ENCODE measurements around the gene DNAAF1. TPM values are rescaled to one million over a fixed set of nuclear protein-coding genes. Genes with fewer than 3 reads are reported as not detected.

The DNAAF1 gene
- total RNA-seq, 1 donor from 2014 or later: under 0.01 TPM

- DNase-seq (ENCODE audit: low read depth in 2 of 2): no peak
Measured at GRCh38 chr16:84124257-84125073, 20.6 kb upstream of the DNAAF1 start.

GRCh38 chr16:84131117-84131516 is 14.0 kb upstream of the DNAAF1 start:
- DNase-seq (ENCODE audit: low read depth in 2 of 2): no peak

- DNase-seq (ENCODE audit: low read depth in 2 of 2): no peak
Measured at GRCh38 chr16:84132527-84133285, 12.4 kb upstream of the DNAAF1 start.

- no peak for DNase-seq (ENCODE audit: low read depth in 2 of 2)
Measured at GRCh38 chr16:84136331-84137125, 8.6 kb upstream of the DNAAF1 start.

GRCh38 chr16:84137287-84137686 is 7.8 kb upstream of the DNAAF1 start:
- DNase-seq (ENCODE audit: low read depth in 2 of 2): no peak

- DNase-seq (ENCODE audit: low read depth in 2 of 2): no peak
Measured at GRCh38 chr16:84137769-84138357, 7.2 kb upstream of the DNAAF1 start.

- DNase-seq (ENCODE audit: low read depth in 2 of 2): no peak
Measured at GRCh38 chr16:84138500-84138823, 6.6 kb upstream of the DNAAF1 start.

- DNase-seq (ENCODE audit: low read depth in 2 of 2): peak; percentile 37 to 74
Measured at GRCh38 chr16:84138824-84139627, 6.1 kb upstream of the DNAAF1 start.

GRCh38 chr16:84139628-84140258 is 5.4 kb upstream of the DNAAF1 start:
- DNase-seq (ENCODE audit: low read depth in 2 of 2): no peak

GRCh38 chr16:84141143-84141670 is 3.9 kb upstream of the DNAAF1 start:
- DNase-seq (ENCODE audit: low read depth in 2 of 2): peak in 1 of 2 donors; percentile 18

GRCh38 chr16:84143081-84143480 is 2.0 kb upstream of the DNAAF1 start:
- DNase-seq (ENCODE audit: low read depth in 2 of 2): no peak

- DNase-seq (ENCODE audit: low read depth in 2 of 2): peak; percentile 10 to 60
Measured at GRCh38 chr16:84143784-84144199, 1.3 kb upstream of the DNAAF1 start.

GRCh38 chr16:84144209-84144858 is 774 bp upstream of the DNAAF1 start:
- DNase-seq (ENCODE audit: low read depth in 2 of 2): peak; percentile 31 to 51

GRCh38 chr16:84150926-84151325 is 5.8 kb downstream of the DNAAF1 start:
- no peak for DNase-seq (ENCODE audit: low read depth in 2 of 2)

GRCh38 chr16:84153660-84154214 is 8.6 kb downstream of the DNAAF1 start:
- no peak for DNase-seq (ENCODE audit: low read depth in 2 of 2)

GRCh38 chr16:84155226-84155625 is 10.1 kb downstream of the DNAAF1 start:
- no peak for DNase-seq (ENCODE audit: low read depth in 2 of 2)

- DNase-seq (ENCODE audit: low read depth in 2 of 2): no peak
Measured at GRCh38 chr16:84155771-84156170, 10.7 kb downstream of the DNAAF1 start.

- no peak for DNase-seq (ENCODE audit: low read depth in 2 of 2)
Measured at GRCh38 chr16:84156342-84156784, 11.3 kb downstream of the DNAAF1 start.

- DNase-seq (ENCODE audit: low read depth in 2 of 2): no peak
Measured at GRCh38 chr16:84159007-84159406, 13.9 kb downstream of the DNAAF1 start.
